K562 (cell line): Measurements from ENCODE around the gene SLC24A1. TPM values are rescaled to one million over a fixed set of nuclear protein-coding genes. Genes with fewer than 3 reads are reported as not detected.

ENCODE experiments used
- ATAC-seq: fragments of 200-7000 bp; cut with Tn5 transposase; 3 replicates; pipeline ENCODE4 v1.9.1; 2020; ENCODE audit warnings: moderate library complexity
- BruUV-seq: library from RNA; stranded (reverse); fragments of 400-500 nt; replicated peaks from 2 replicates; lab custom pipeline; 2021; lab: Mats Ljungman, UMichigan
- CTCF ChIA-PET: fragments of 300-600 bp; formaldehyde crosslinking; extraction: SDS; loops from one replicate; lab custom pipeline; 2021; ENCODE audit warnings: low intra/inter-chr PET ratio; lab: Yijun Ruan, JAX
- POLR2A ChIA-PET: fragments of 300-600, 350-650 bp; sonication (Branson Sonifier 250); formaldehyde crosslinking; extraction: SDS; loops from one replicate; lab custom pipeline; 2021; ENCODE audit warnings: antibody characterized with exemption, inconsistent platforms; lab: Yijun Ruan, JAX
- DNase-seq, 4 experiments: peaks; one replicate each; pipeline versions ENCODE4 v3.0.0 to v3.0.0-alpha.2; 2011 to 2018; ENCODE audit warnings: low spot score in 3 of 4, mixed read lengths in 3 of 4; ENCODE audit errors: extremely low read depth in 1 of 4
- FAIRE-seq: peaks from 2 replicates; lab custom pipeline; 2011; peaks lifted over from hg19 to GRCh38; lab: Jason Lieb, UNC
- H2AFZ ChIP-seq: 2 replicates; pipeline ENCODE4 v1.6.0; 2011; ENCODE audit warnings: low read depth, low read length, control low read depth, inconsistent platforms
- H3K27ac ChIP-seq: fragments of 200-600 bp; 3 replicates; pipeline ENCODE4 v1.8.0; 2011; ENCODE audit warnings: low read depth, mild to moderate bottlenecking, control low read depth, inconsistent platforms, low read length, moderate library complexity, mixed read lengths; ENCODE audit errors: extremely low read depth
- H3K27me3 ChIP-seq, 2 experiments: fragments of 300-600 bp in 1 of 2; 2 replicates in 1 of 2; 3 replicates in 1 of 2; pipeline versions ENCODE4 v1.6.0 to v1.8.0; 2011; ENCODE audit warnings: inconsistent platforms in 2 of 2, low read length in 2 of 2, mild to moderate bottlenecking in 1 of 2, mixed read lengths in 1 of 2, moderate library complexity in 1 of 2; ENCODE audit not compliant: control insufficient read depth in 2 of 2, insufficient read depth in 2 of 2
- H3K36me3 ChIP-seq: fragments of 300-600 bp; 3 replicates; pipeline ENCODE4 v1.8.0; 2011; ENCODE audit warnings: mild to moderate bottlenecking, low read length, inconsistent platforms; ENCODE audit not compliant: control insufficient read depth, insufficient read depth
- H3K4me1 ChIP-seq, 2 experiments: fragments of 200-600 bp in 1 of 2; replicated peaks in 1 of 2; 2 replicates in 1 of 2; 3 replicates in 1 of 2; pipeline versions ENCODE4 v1.5.1 to v1.8.0; 2011; ENCODE audit warnings: inconsistent platforms in 2 of 2, low read length in 2 of 2, mild to moderate bottlenecking in 1 of 2, mixed read lengths in 1 of 2, moderate library complexity in 1 of 2; ENCODE audit not compliant: control insufficient read depth in 2 of 2, insufficient read depth in 2 of 2
- H3K4me2 ChIP-seq: 2 replicates; pipeline ENCODE4 v1.6.1; 2011; ENCODE audit warnings: low read length, control low read depth, inconsistent platforms, mixed read lengths; ENCODE audit not compliant: insufficient read depth
- H3K4me3 ChIP-seq: fragments of 200-600 bp; sonication (generic), shearing (Covaris generic); 2 replicates; pipeline ENCODE4 v1.5.1; 2016; ENCODE audit warnings: control low read depth, inconsistent platforms
- H3K79me2 ChIP-seq: fragments of 200-600 bp; 3 replicates; pipeline ENCODE4 v1.8.0; 2011; ENCODE audit warnings: low read length, inconsistent platforms; ENCODE audit not compliant: control insufficient read depth, insufficient read depth
- H3K9ac ChIP-seq, 2 experiments: 2 replicates each; pipeline versions ENCODE4 v1.6.0 to v1.6.1; 2011; ENCODE audit warnings: low read depth in 2 of 2, low read length in 2 of 2, control low read depth in 1 of 2, inconsistent platforms in 1 of 2, mild to moderate bottlenecking in 1 of 2, mixed read lengths in 1 of 2; ENCODE audit not compliant: insufficient read depth in 1 of 2
- H3K9me1 ChIP-seq: one replicate; pipeline ENCODE4 v1.6.0; 2011; ENCODE audit warnings: inconsistent platforms, mild to moderate bottlenecking, low read length, moderate library complexity; ENCODE audit not compliant: control insufficient read depth, insufficient read depth
- H3K9me3 ChIP-seq: replicated peaks from 2 replicates; pipeline ENCODE4 v1.5.1; 2011; ENCODE audit warnings: low read depth, low read length, inconsistent platforms; ENCODE audit not compliant: control insufficient read depth, insufficient read depth
- H4K20me1 ChIP-seq: replicated peaks from 2 replicates; pipeline ENCODE4 v1.6.1; 2011; ENCODE audit warnings: low read length, inconsistent platforms, mixed read lengths; ENCODE audit not compliant: control insufficient read depth, insufficient read depth
- ARID2 ChIP-seq: fragments of 450-650 bp; IDR thresholded peaks from 2 replicates; pipeline ENCODE4 v1.6.1; 2017; ENCODE audit warnings: antibody characterized with exemption, mild to moderate bottlenecking
- ELF4 ChIP-seq: fragments of 450-650 bp; formaldehyde crosslinking; IDR thresholded peaks from 2 replicates; pipeline ENCODE4 v1.4.0; 2022; ENCODE audit warnings: missing genetic modification characterization
- KAT2B ChIP-seq: IDR thresholded peaks from one replicate; pipeline ENCODE4 v1.6.1; 2012; ENCODE audit warnings: low read depth, mild to moderate bottlenecking, control low read depth, inconsistent platforms, low read length, moderate library complexity
- KAT7 ChIP-seq: sonication (generic); formaldehyde crosslinking; IDR thresholded peaks from 2 replicates; pipeline ENCODE4 v1.8.0; 2022; ENCODE audit warnings: missing genetic modification reagents, mild to moderate bottlenecking, borderline replicate concordance
- PHB ChIP-seq: fragments of 250-450 bp; sonication (Bioruptor Pico); IDR thresholded peaks from 2 replicates; pipeline ENCODE4 v1.5.0; 2021
- whole genome bisulfite sequencing: fragments of 100-300 bp; shearing (Covaris generic); methylation state at CpG from one replicate; pipeline ENCODE4 v1.1.6; 2016; ENCODE audit warnings: low coverage, mixed read lengths; ENCODE audit not compliant: insufficient coverage; ENCODE audit errors: missing lambda C conversion rate; 5-methylcytosine and 5-hydroxymethylcytosine counted together
- in situ Hi-C: fragments of 300-500 bp; cut with MboI; formaldehyde crosslinking; loops from 4 replicates; pipeline ENCODE4 v1.15.0; 2018; ENCODE audit warnings: inconsistent platforms, mixed read lengths
- intact Hi-C: fragments of 100-400 bp; cut with micrococcal nuclease; formaldehyde crosslinking; loops from 2 replicates; pipeline ENCODE4 v1.14.2; 2022
- polyA plus RNA-seq, 8 experiments: library from polyadenylated mRNA; depleted of rRNA in 4 of 8; stranded (reverse) in 5 of 8; unstranded in 3 of 8; fragments of >200 nt; fragmentation: Nextera tagmentation in 2 of 8; fragmentation: Illumina TruSeq in 1 of 8; extraction: Ambion mirVana in 2 of 8; extraction: Trizol in 1 of 8; gene quantifications; 2 replicates each; pipeline versions ENCODE4 v1.2.1 to v1.2.3, GENCODE V29; 2011 to 2014; ENCODE audit warnings: inconsistent platforms in 1 of 8, missing spikeins in 1 of 8
- total RNA-seq, 7 experiments: library from RNA; depleted of rRNA in 6 of 7; stranded (reverse); fragments of >200 nt in 6 of 7; fragmentation: Illumina TruSeq in 2 of 7; extraction: Trizol in 2 of 7; gene quantifications; 2 replicates each; pipeline versions ENCODE4 v1.2.1 to v1.2.3, GENCODE V29; 2011 to 2021; ENCODE audit warnings: low replicate concordance in 1 of 7
- TF ChIP-seq, protein P1 (sequence below): fragments of 450-650 bp; IDR thresholded peaks from one replicate; pipeline ENCODE4 v1.6.1; 2018; ENCODE audit warnings: mild to moderate bottlenecking, moderate library complexity; ENCODE audit not compliant: partially characterized antibody
- TF ChIP-seq, protein P2 (sequence below): fragments of 250-450 bp; sonication (Bioruptor Pico); IDR thresholded peaks from 2 replicates; pipeline ENCODE4 v1.6.1; 2021; ENCODE audit warnings: mild to moderate bottlenecking
- TF ChIP-seq, protein P3 (sequence below): fragments of 450-650 bp; IDR thresholded peaks from 2 replicates; pipeline ENCODE4 v1.6.1; 2016; ENCODE audit warnings: low read depth, mild to moderate bottlenecking, moderate library complexity
- TF ChIP-seq, protein P4 (sequence below): fragments of 150-350 bp; conservative IDR thresholded peaks from 2 replicates; pipeline ENCODE4 v1.6.1; 2014; ENCODE audit warnings: low read length
- TF ChIP-seq, protein P5 (sequence below): fragments of 450-650 bp; formaldehyde crosslinking; conservative IDR thresholded peaks from 2 replicates; pipeline ENCODE4 v1.4.0; 2022; ENCODE audit warnings: mild to moderate bottlenecking, missing genetic modification characterization

Gene SLC24A1
- total and polyA plus RNA-seq, 9 of the 15 experiments (the other 6 are each of a cell fraction or from before 2014, with no cell fraction given) = 3.1 to 8.2 (median 5.5) TPM

DNA sequence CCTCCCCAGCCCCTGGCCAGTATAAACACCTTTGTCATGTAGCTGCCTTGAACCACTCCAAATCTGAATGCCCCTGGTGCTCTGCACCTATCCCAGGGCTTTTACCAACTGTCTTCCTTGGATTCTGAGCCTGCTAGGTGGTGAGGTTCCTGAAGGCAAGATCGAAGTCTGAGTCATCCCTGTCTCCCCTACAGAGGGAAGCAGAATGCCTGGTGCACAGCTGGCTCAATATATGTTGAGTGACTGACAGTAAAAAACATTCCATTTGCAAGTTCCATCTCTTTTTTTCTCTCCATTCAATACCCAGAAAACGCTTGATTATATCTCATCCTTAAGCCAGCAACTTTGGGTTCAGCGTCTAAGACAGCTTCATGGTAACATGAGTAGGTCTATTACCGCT lies 24.7 kb downstream of the SLC24A1 start (continued):
- TF ChIP-seq, protein P1, sequence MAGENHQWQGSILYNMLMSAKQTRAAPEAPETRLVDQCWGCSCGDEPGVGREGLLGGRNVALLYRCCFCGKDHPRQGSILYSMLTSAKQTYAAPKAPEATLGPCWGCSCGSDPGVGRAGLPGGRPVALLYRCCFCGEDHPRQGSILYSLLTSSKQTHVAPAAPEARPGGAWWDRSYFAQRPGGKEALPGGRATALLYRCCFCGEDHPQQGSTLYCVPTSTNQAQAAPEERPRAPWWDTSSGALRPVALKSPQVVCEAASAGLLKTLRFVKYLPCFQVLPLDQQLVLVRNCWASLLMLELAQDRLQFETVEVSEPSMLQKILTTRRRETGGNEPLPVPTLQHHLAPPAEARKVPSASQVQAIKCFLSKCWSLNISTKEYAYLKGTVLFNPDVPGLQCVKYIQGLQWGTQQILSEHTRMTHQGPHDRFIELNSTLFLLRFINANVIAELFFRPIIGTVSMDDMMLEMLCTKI = no peak
- TF ChIP-seq, protein P2, sequence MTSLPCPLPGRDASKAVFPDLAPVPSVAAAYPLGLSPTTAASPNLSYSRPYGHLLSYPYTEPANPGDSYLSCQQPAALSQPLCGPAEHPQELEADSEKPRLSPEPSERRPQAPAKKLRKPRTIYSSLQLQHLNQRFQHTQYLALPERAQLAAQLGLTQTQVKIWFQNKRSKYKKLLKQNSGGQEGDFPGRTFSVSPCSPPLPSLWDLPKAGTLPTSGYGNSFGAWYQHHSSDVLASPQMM = no peak
- TF ChIP-seq, protein P3, sequence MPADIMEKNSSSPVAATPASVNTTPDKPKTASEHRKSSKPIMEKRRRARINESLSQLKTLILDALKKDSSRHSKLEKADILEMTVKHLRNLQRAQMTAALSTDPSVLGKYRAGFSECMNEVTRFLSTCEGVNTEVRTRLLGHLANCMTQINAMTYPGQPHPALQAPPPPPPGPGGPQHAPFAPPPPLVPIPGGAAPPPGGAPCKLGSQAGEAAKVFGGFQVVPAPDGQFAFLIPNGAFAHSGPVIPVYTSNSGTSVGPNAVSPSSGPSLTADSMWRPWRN = no peak
- TF ChIP-seq PHB (CRISPR knock-in tag) (no peak), KAT7 (CRISPR knock-in tag) (no peak)

DNA sequence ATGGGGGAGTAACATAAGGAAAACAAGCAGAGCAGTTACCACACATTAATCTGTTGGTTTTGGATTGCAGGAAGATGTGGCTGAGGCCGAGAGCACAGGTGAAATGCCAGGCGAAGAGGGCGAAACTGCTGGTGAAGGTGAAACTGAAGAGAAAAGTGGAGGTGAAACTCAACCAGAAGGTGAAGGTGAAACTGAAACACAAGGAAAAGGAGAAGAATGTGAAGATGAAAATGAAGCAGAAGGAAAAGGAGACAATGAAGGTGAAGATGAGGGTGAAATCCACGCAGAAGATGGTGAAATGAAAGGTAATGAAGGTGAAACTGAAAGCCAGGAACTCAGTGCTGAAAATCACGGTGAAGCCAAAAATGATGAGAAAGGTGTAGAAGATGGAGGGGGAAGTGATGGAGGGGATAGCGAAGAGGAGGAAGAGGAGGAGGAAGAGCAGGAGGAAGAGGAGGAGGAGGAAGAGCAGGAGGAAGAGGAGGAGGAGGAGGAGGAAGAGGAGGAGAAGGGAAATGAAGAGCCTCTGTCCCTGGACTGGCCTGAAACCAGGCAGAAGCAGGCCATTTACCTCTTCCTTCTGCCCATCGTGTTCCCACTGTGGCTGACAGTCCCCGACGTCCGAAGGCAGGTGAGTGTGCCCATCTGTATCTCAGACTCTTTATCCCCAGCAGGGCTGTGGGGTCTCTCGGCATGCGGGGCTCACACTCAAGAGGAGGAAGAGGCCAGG lies 28.7 kb downstream of the SLC24A1 start:
- BruUV-seq = no TSS peak
- no peak overlapping the region for H3K4me2 ChIP-seq
- no peaks in the 10 kb centered on the region for H3K9me3 ChIP-seq
- in situ Hi-C loops (no loop called here), intact Hi-C loops (no loop called here)
- H3K27me3 ChIP-seq = no peaks in the 10 kb centered on the region
- no peak for FAIRE-seq
- no peak overlapping the region for H3K9ac ChIP-seq
- 44% methylated on average over 11 of the region's 12 CpGs for WGBS
- ChIA-PET POLR2A (interaction anchor here (0.6 to 1.5 kb wide), 4 partner anchors 10 to 508 kb away, joined by 3 to 11 read pairs (median 3); no protein-coding TSS in a partner anchor), CTCF (no interaction called here)
- no peak overlapping the region for H2AFZ ChIP-seq
- H3K9me1 ChIP-seq = no peaks in the 10 kb centered on the region
- no peak for DNase-seq
- no peak overlapping the region for H3K27ac ChIP-seq
- H4K20me1 ChIP-seq = no peaks in the 10 kb centered on the region
- H3K79me2 ChIP-seq = no peaks in the 10 kb centered on the region
- peaks cover 0 to 7% of the 10 kb centered on the region in 2 experiments; a peak in 2 of 5 replicates for H3K4me1 ChIP-seq
- no peak overlapping the region for H3K4me3 ChIP-seq
- no peak for ATAC-seq
- H3K36me3 ChIP-seq = no peaks in the 10 kb centered on the region; the same call in 1 of the 3 replicates
- TF ChIP-seq KAT2B = no peak
- TF ChIP-seq, protein P4, sequence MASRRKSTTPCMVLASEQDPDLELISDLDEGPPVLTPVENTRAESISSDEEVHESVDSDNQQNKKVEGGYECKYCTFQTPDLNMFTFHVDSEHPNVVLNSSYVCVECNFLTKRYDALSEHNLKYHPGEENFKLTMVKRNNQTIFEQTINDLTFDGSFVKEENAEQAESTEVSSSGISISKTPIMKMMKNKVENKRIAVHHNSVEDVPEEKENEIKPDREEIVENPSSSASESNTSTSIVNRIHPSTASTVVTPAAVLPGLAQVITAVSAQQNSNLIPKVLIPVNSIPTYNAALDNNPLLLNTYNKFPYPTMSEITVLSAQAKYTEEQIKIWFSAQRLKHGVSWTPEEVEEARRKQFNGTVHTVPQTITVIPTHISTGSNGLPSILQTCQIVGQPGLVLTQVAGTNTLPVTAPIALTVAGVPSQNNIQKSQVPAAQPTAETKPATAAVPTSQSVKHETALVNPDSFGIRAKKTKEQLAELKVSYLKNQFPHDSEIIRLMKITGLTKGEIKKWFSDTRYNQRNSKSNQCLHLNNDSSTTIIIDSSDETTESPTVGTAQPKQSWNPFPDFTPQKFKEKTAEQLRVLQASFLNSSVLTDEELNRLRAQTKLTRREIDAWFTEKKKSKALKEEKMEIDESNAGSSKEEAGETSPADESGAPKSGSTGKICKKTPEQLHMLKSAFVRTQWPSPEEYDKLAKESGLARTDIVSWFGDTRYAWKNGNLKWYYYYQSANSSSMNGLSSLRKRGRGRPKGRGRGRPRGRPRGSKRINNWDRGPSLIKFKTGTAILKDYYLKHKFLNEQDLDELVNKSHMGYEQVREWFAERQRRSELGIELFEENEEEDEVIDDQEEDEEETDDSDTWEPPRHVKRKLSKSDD = no peak
- TF ChIP-seq ARID2 = no peak
- peak; percentile 54; the same call in 1 of the 2 replicates for TF ChIP-seq ELF4 (CRISPR knock-in tag)
- TF ChIP-seq, protein P5, sequence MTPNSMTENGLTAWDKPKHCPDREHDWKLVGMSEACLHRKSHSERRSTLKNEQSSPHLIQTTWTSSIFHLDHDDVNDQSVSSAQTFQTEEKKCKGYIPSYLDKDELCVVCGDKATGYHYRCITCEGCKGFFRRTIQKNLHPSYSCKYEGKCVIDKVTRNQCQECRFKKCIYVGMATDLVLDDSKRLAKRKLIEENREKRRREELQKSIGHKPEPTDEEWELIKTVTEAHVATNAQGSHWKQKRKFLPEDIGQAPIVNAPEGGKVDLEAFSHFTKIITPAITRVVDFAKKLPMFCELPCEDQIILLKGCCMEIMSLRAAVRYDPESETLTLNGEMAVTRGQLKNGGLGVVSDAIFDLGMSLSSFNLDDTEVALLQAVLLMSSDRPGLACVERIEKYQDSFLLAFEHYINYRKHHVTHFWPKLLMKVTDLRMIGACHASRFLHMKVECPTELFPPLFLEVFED (CRISPR knock-in tag) = 0 out of 2 replicates have a peak, but pooled peaks have one; percentile 10
